ENCODE results near the gene CCDC186.

Gene CCDC186

DNA sequence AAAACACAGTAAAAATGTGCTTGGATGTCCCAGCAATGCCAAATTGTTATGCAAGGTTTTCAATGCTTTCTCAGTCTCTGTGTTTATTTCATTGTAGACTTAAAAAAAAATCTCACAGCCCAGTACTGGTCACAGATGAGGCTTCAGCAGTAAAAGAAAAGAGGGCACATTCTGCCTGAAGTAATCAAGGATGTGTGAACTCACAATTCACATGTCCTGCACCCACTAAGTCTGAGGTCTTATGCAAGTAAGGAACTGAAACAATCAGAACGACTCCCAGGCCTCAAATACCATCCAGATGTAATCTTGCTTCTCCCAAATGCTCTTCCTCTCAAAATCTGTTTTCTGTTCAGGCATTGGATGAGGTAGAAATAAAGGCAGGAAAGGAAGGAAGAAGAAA lies 96.7 kb downstream of the CCDC186 start:
- CTCF ChIA-PET: interaction anchor here (0.6 kb wide), 1 partner anchor 56 kb away, joined by 3 read pairs; no protein-coding TSS in a partner anchor

DNA sequence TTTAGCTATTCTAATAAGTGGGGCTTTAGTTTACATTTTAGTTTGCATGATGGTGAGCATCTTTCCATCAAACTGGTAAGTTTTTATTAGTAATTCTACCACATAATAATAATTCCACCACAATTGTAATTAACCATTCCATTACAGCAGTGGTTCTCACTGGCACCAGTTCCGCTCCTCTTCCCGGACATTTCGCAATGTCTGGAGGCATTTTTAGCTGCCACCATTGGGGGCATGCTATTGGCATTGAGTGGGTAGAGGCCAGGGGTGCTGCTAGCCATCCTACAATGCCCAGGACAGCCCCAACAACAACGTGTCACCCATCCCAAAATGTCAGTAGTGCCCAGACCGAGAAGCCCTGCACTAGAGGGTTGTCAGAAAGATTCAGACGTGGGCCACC lies 98.9 kb downstream of the CCDC186 start:
- TF ChIP-seq, protein P1, sequence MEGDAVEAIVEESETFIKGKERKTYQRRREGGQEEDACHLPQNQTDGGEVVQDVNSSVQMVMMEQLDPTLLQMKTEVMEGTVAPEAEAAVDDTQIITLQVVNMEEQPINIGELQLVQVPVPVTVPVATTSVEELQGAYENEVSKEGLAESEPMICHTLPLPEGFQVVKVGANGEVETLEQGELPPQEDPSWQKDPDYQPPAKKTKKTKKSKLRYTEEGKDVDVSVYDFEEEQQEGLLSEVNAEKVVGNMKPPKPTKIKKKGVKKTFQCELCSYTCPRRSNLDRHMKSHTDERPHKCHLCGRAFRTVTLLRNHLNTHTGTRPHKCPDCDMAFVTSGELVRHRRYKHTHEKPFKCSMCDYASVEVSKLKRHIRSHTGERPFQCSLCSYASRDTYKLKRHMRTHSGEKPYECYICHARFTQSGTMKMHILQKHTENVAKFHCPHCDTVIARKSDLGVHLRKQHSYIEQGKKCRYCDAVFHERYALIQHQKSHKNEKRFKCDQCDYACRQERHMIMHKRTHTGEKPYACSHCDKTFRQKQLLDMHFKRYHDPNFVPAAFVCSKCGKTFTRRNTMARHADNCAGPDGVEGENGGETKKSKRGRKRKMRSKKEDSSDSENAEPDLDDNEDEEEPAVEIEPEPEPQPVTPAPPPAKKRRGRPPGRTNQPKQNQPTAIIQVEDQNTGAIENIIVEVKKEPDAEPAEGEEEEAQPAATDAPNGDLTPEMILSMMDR (conservative IDR thresholded peaks at IDR 0.05; ENCODE audit: low read depth): no peak
- no peak for DNase-seq (ENCODE audit: low spot score)
- ChIA-PET POLR2A (ENCODE audit: low non-redundant PET) (no interaction called here), CTCF (interaction anchor here (0.6 to 0.7 kb wide), 2 partner anchors 131 to 174 kb away, joined by 3 to 4 read pairs; no protein-coding TSS in a partner anchor)
- no peak overlapping the region for H3K27ac ChIP-seq

More for the DNA sequence above, 96.7 kb downstream of the CCDC186 start:
- TF ChIP-seq, protein P1 (conservative IDR thresholded peaks at IDR 0.05; ENCODE audit: low read depth): no peak
- POLR2A ChIA-PET (ENCODE audit: low non-redundant PET): no interaction called here
- no peak overlapping the region for H3K27ac ChIP-seq
- DNase-seq (ENCODE audit: low spot score): no peak

DNA sequence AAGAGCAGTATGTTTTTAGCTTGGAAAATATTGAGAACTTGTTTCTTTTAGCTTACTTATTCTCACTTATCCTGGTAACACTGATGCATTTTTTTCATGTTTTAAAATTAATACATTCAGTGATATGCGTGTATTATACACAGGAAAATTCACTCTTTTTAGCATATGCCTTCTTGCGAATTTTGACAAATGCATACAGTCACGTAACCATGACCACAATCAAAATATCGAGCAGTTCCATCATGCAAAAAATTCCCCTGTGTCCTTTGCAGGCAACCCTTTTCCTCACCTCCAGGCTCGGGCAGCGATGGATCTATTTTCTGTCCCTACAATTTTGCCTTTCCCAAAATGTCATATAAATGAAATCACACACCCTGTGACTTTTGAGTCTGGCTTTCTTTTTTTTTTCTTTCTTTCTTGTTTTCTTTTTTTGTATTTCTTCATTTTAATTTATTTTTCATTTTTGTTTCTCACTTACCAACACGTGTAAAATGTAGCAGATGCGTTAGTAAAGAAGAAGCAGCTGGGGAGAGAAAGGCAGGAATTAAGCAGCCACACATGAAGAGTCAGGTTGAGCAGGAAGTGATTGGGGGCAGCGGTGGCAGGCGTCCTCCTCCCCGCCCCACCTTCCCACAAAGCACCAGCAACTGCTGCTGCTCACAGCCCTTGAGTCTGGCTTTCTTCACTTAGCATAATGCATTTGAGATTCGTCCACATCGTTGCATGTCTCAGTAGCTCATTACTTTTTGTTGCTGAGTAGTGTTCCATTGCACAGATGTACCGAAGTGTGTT lies 100.4 kb downstream of the CCDC186 start:
- DNase-seq (ENCODE audit: low spot score): no peak
- ChIA-PET POLR2A (ENCODE audit: low non-redundant PET) (no interaction called here), CTCF (no interaction called here)
- H3K27ac ChIP-seq: no peak overlapping the region
- TF ChIP-seq, protein P1 (conservative IDR thresholded peaks at IDR 0.05; ENCODE audit: low read depth): no peak

DNA sequence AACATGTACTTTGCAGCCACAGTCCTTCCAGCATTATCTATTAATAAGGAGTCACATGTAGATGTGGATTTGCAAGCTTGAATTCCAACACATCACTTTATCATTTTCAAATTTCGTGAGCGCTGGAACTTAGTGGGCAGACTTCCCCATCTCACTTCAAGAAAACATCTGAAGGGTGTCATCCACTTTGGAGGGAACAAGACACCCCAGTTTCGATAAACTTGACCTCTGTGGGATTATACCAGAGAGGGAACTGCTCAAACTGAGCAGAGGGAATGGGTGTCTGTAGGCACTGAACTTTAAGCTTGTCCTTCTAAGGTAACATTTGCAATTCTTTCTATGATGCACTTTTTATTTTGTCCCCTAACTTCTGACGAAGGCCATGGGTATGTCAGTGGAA lies 102.8 kb downstream of the CCDC186 start:
- no peak for DNase-seq (ENCODE audit: low spot score)
- H3K27ac ChIP-seq: no peak overlapping the region
- TF ChIP-seq, protein P1 (conservative IDR thresholded peaks at IDR 0.05; ENCODE audit: low read depth): no peak
- CTCF ChIA-PET: interaction anchor here (0.6 to 0.9 kb wide), 3 partner anchors 39 to 269 kb away, joined by 3 read pairs; no protein-coding TSS in a partner anchor
- POLR2A ChIA-PET (ENCODE audit: low non-redundant PET): no interaction called here

Data from RWPE1 (cell line).